ENCODE data around the gene MYL2. TPM values are rescaled to one million over a fixed set of nuclear protein-coding genes. Genes with fewer than 3 reads are reported as not detected.

The MYL2 gene
- total RNA-seq, 1 donor from 2014 or later, result not detected

DNA sequence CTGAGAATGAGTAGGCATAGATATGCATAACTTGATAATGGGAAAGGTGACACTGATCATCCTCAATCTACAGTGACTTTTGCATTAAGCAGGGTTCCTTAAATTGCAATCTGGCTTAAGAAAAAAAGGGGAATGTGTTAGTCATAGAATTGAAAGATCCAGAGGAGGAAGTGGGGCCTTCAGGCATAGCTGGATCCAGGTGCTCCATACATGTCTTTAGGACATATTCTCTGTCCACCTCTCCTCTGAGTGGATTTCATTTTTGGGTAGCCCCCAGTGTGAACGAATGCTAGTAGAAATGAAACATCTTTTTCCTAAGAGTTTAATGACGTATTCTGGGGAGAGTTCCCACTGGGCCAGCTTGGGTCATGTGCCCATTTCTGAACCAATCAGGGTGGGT is 46.0 kb downstream of the MYL2 start:
- intact Hi-C loops (cut with micrococcal nuclease), result no loop called here
- no peak overlapping the region for H3K4me3 Mint-ChIP-seq (ENCODE audit: low read depth)
- H3K27me3 Mint-ChIP-seq (ENCODE audit: low read depth), result peaks cover 6% of the 10 kb centered on the region
- H3K27ac Mint-ChIP-seq, result no peak overlapping the region
- no peaks in the 10 kb centered on the region for H3K36me3 Mint-ChIP-seq (ENCODE audit: low read depth)
- H3K4me1 Mint-ChIP-seq (ENCODE audit: low read depth), result no peaks in the 10 kb centered on the region
- no peaks in the 10 kb centered on the region for H3K9me3 Mint-ChIP-seq
- DNase-seq (ENCODE audit: low spot score), result no peak

DNA sequence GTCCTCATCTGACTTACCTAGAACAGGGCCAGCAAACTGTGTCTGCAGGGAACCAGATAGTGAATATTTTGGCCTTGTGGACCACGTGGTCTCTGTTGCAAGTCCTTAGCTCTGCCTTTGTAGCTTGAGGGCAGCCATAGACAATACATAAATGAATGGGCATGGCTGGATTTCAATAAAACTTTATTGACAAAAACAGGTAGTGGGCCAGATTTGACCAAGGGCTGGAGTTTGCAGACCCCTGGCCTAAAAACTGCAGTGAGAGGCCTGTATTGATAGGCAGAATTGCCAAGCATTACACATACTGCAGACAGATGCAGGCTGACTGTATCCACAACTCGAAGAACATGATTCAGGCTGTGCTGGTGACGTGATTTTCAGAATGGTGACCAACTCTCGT is 48.3 kb downstream of the MYL2 start:
- no peak overlapping the region for H3K27ac Mint-ChIP-seq
- intact Hi-C loops (cut with micrococcal nuclease), result no loop called here
- no peaks in the 10 kb centered on the region for H3K4me1 Mint-ChIP-seq (ENCODE audit: low read depth)
- no peaks in the 10 kb centered on the region for H3K9me3 Mint-ChIP-seq
- H3K27me3 Mint-ChIP-seq (ENCODE audit: low read depth), result peaks cover 3% of the 10 kb centered on the region
- H3K36me3 Mint-ChIP-seq (ENCODE audit: low read depth), result no peaks in the 10 kb centered on the region
- DNase-seq (ENCODE audit: low spot score), result no peak
- H3K4me3 Mint-ChIP-seq (ENCODE audit: low read depth), result no peak overlapping the region

DNA sequence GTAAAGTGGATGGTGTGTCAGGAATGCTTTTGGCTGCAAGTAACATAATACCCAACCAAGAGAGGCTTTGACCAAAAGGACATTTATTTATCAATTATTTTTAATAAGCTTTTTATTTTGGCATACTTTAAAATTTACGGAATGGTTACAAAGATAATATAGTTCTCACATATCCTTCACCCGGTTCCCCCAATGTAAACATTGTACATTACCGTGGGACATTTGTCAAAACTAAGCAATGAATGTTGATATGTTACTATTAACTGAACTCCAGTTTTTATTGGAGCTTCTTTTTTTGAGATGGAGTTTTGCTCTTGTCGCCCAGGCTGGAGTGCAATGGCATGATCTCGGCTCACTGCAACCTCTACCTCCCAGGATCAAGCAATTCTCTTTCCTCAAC is 50.6 kb downstream of the MYL2 start:
- DNase-seq (ENCODE audit: low spot score), result no peak
- Mint-ChIP-seq H3K36me3 (ENCODE audit: low read depth) (no peaks in the 10 kb centered on the region), H3K4me3 (ENCODE audit: low read depth) (no peak overlapping the region), H3K27me3 (ENCODE audit: low read depth) (peaks cover 1% of the 10 kb centered on the region), H3K9me3 (no peaks in the 10 kb centered on the region), H3K4me1 (ENCODE audit: low read depth) (no peaks in the 10 kb centered on the region), H3K27ac (no peak overlapping the region)
- intact Hi-C loops (cut with micrococcal nuclease), result no loop called here

- intact Hi-C loops (cut with micrococcal nuclease), result no loop called here
- H3K36me3 Mint-ChIP-seq (ENCODE audit: low read depth), result no peaks in the 10 kb centered on the region
- H3K9me3 Mint-ChIP-seq, result no peaks in the 10 kb centered on the region
- H3K4me1 Mint-ChIP-seq (ENCODE audit: low read depth), result no peaks in the 10 kb centered on the region
- H3K27ac Mint-ChIP-seq, result no peak overlapping the region
- no peak overlapping the region for H3K4me3 Mint-ChIP-seq (ENCODE audit: low read depth)
- DNase-seq (ENCODE audit: low spot score), result no peak
- no peaks in the 10 kb centered on the region for H3K27me3 Mint-ChIP-seq (ENCODE audit: low read depth)
These were observed 51.4 kb downstream of the MYL2 start for GRCh38 chr12:110869026-110869425.

DNA sequence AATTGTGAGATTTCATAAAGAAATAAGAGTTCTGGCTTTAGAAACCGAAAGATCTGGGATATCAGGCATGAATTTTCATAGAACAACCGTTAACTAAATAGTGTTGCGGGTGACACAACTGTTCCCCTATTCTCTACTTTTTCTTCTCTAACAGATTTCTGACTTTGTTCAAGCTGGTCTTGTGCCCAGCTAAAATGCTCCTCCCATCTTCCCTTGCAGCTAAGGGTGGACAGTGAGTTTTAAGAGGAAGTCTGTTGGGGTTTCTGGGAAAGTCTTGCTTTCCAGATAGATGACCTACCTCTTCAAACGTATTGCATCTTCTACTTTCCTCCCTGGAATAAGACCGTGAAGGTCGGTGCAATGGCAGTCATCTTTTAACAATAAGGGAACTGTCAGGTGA is 54.9 kb downstream of the MYL2 start:
- no peaks in the 10 kb centered on the region for H3K36me3 Mint-ChIP-seq (ENCODE audit: low read depth)
- H3K4me3 Mint-ChIP-seq (ENCODE audit: low read depth), result no peak overlapping the region
- intact Hi-C loops (cut with micrococcal nuclease), result no loop called here
- H3K27me3 Mint-ChIP-seq (ENCODE audit: low read depth), result peaks cover 2% of the 10 kb centered on the region
- no peaks in the 10 kb centered on the region for H3K9me3 Mint-ChIP-seq
- no peaks in the 10 kb centered on the region for H3K4me1 Mint-ChIP-seq (ENCODE audit: low read depth)
- DNase-seq (ENCODE audit: low spot score), result no peak
- no peak overlapping the region for H3K27ac Mint-ChIP-seq

DNA sequence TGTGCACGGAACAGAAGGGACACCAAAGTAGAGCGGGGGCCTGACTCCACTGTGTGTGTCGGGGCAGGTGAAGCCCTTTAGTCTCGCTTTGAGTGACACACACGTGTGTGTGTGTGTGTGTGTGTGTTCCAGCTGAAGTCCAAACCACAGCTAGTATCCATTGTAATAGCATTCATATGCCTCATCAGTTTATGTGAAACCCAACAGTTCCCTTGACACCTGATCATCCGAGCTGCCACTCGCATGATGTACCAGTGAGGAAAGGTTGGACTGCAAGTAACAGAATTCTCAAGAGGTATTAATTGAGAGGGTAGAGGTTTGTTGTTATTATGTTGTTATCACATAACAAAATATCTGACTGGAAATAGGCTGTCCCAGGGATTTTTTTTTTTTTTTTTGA is 57.2 kb downstream of the MYL2 start:
- Mint-ChIP-seq H3K36me3 (ENCODE audit: low read depth) (no peaks in the 10 kb centered on the region), H3K27ac (no peak overlapping the region), H3K4me1 (ENCODE audit: low read depth) (no peaks in the 10 kb centered on the region), H3K9me3 (no peaks in the 10 kb centered on the region), H3K4me3 (ENCODE audit: low read depth) (no peak overlapping the region), H3K27me3 (ENCODE audit: low read depth) (peaks cover 2% of the 10 kb centered on the region)
- no peak for DNase-seq (ENCODE audit: low spot score)
- intact Hi-C loops (cut with micrococcal nuclease), result no loop called here

GRCh38 chr12:110862329-110862728 is 58.0 kb downstream of the MYL2 start:
- Mint-ChIP-seq H3K27ac (no peak overlapping the region), H3K4me3 (ENCODE audit: low read depth) (no peak overlapping the region), H3K36me3 (ENCODE audit: low read depth) (no peaks in the 10 kb centered on the region), H3K4me1 (ENCODE audit: low read depth) (no peaks in the 10 kb centered on the region), H3K9me3 (no peaks in the 10 kb centered on the region), H3K27me3 (ENCODE audit: low read depth) (peaks cover 2% of the 10 kb centered on the region)
- intact Hi-C loops (cut with micrococcal nuclease), result no loop called here
- no peak for DNase-seq (ENCODE audit: low spot score)

DNA sequence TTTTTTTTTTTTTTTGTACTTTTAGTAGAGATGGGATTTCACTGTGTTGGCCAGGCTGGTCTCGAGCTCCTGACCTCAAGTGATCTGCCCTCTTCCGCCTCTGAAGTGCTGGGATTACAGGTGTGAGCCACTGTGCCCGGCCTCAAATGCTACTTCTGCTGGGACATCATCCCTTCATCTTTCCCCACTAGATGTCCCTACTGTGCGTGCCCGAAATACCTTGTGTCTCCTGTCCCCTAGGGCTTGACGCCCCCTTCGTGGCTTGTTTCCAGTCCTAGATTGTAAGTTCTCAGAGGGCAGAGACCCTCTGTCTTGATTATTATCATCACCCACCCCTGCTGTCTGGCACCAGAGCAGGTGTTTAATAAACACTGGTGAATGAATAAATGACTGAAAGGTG is 58.6 kb downstream of the MYL2 start:
- no peaks in the 10 kb centered on the region for H3K36me3 Mint-ChIP-seq (ENCODE audit: low read depth)
- no peak overlapping the region for H3K4me3 Mint-ChIP-seq (ENCODE audit: low read depth)
- no peaks in the 10 kb centered on the region for H3K9me3 Mint-ChIP-seq
- no peaks in the 10 kb centered on the region for H3K4me1 Mint-ChIP-seq (ENCODE audit: low read depth)
- no peak for DNase-seq (ENCODE audit: low spot score)
- intact Hi-C loops (cut with micrococcal nuclease), result no loop called here
- peaks cover 2% of the 10 kb centered on the region for H3K27me3 Mint-ChIP-seq (ENCODE audit: low read depth)
- peak overlapping the region; percentile 22 for H3K27ac Mint-ChIP-seq

Other genes starting within 250 kb of the MYL2 start
- 9.7 TPM in 2 replicates for gene HVCN1, start 231.5 kb downstream of the MYL2 start, total RNA-seq
- 241 and 244 TPM in 2 replicates for gene PPP1CC, start 177.7 kb downstream of the MYL2 start, total RNA-seq
- not detected in 2 replicates for gene CCDC63, start 73.6 kb downstream of the MYL2 start, total RNA-seq
- gene CUX2, start 113.6 kb upstream of the MYL2 start, total RNA-seq, result not detected in 2 replicates

Measured in activated T-helper 2 cell treated with anti-CD3 and anti-CD28 coated beads, Interferon-gamma antibody, Interleukin-2, Interleukin-4, amounts not matched to agents 10 μg/mL and 5 μg/mL and 100 μg/mL, durations not matched to agents 14 hours and 24 hours and 36 hours (primary cell).